HG03103 (cell line): Measurements from ENCODE around the gene SLC2A8.

Source experiments
- ATAC-seq: cut with Tn5 transposase; IDR thresholded peaks from one replicate; pipeline ENCODE4 v1.9.1; 2021; ENCODE audit warnings: low read depth; ENCODE audit not compliant: unreplicated experiment

The SLC2A8 gene

GRCh38 chr9:127370672-127371648, 26.0 kb upstream of the SLC2A8 start:
- ATAC-seq = no peak

- ATAC-seq = no peak
Measured at GRCh38 chr9:127380479-127380878, 16.5 kb upstream of the SLC2A8 start.

- ATAC-seq = no peak
Measured at GRCh38 chr9:127382541-127382940, 14.4 kb upstream of the SLC2A8 start.

GRCh38 chr9:127384016-127384730, 12.8 kb upstream of the SLC2A8 start:
- ATAC-seq = no peak

- no peak for ATAC-seq
Measured at GRCh38 chr9:127384901-127385300, 12.1 kb upstream of the SLC2A8 start.

- ATAC-seq = no peak
Measured at GRCh38 chr9:127386249-127386648, 10.7 kb upstream of the SLC2A8 start.

- no peak for ATAC-seq
Measured at GRCh38 chr9:127386981-127387380, 10.0 kb upstream of the SLC2A8 start.

- ATAC-seq = no peak
Measured at GRCh38 chr9:127388037-127388855, 8.7 kb upstream of the SLC2A8 start.

- no peak for ATAC-seq
Measured at GRCh38 chr9:127388856-127389238, 8.1 kb upstream of the SLC2A8 start.

- no peak for ATAC-seq
Measured at GRCh38 chr9:127389381-127390247, 7.4 kb upstream of the SLC2A8 start.

- no peak for ATAC-seq
Measured at GRCh38 chr9:127390248-127390545, 6.8 kb upstream of the SLC2A8 start.

GRCh38 chr9:127390563-127390962, 6.4 kb upstream of the SLC2A8 start:
- no peak for ATAC-seq

- no peak for ATAC-seq
Measured at GRCh38 chr9:127392166-127392565, 4.8 kb upstream of the SLC2A8 start.

GRCh38 chr9:127392976-127393375, 4.0 kb upstream of the SLC2A8 start:
- ATAC-seq = no peak

- no peak for ATAC-seq
Measured at GRCh38 chr9:127393645-127394044, 3.3 kb upstream of the SLC2A8 start.

GRCh38 chr9:127395497-127396252, 1.3 kb upstream of the SLC2A8 start:
- no peak for ATAC-seq

- ATAC-seq = peak; percentile 1
Measured at GRCh38 chr9:127396253-127396807, 639 bp upstream of the SLC2A8 start.

GRCh38 chr9:127397646-127398274, 791 bp downstream of the SLC2A8 start:
- no peak for ATAC-seq

- no peak for ATAC-seq
Measured at GRCh38 chr9:127398275-127398647, 1.3 kb downstream of the SLC2A8 start.
